COLO668 (cell line): ENCODE results near the gene RAB44.
A peak's percentile ranks its signal among the peaks of the same experiment; 100 is the strongest.
"Not testable (repeated sequence)": the region's sequence is repeated elsewhere in the genome, so short reads cannot be mapped to it uniquely, and the experiment has no call there.

ENCODE experiments used
- DNase-seq: peaks from one replicate; lab custom pipeline; 2025; ENCODE audit not compliant: unreplicated experiment; lab: John Stamatoyannopoulos, UW

The RAB44 gene

GRCh38 chr6:36712816-36713215, 15.2 kb downstream of the RAB44 start:
- no peak for DNase-seq

DNA sequence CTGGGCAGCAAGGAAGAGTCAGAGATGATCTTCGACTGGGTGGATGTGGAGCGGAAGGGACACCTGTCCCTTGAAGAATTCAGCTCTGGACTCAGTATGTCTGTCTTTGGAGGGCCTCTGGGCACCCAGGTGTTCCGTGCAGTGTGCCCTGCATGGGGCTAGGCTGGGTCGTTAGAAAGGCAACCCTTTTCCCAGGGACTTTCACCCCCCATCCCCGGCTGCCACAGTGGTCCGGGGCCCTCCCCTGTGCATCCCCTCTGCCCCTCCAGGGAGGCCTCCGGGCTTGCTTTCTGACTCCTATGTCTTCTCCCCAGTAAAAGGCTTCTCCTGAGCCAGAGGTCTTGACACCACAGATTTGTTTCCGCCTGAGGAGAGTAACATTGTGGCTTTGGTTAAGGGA, 16.2 kb downstream of the RAB44 start:
- no peak for DNase-seq

- no peak for DNase-seq
Observed at GRCh38 chr6:36714511-36714910, 16.9 kb downstream of the RAB44 start.

GRCh38 chr6:36715469-36715868, 17.8 kb downstream of the RAB44 start:
- DNase-seq: no peak

DNA sequence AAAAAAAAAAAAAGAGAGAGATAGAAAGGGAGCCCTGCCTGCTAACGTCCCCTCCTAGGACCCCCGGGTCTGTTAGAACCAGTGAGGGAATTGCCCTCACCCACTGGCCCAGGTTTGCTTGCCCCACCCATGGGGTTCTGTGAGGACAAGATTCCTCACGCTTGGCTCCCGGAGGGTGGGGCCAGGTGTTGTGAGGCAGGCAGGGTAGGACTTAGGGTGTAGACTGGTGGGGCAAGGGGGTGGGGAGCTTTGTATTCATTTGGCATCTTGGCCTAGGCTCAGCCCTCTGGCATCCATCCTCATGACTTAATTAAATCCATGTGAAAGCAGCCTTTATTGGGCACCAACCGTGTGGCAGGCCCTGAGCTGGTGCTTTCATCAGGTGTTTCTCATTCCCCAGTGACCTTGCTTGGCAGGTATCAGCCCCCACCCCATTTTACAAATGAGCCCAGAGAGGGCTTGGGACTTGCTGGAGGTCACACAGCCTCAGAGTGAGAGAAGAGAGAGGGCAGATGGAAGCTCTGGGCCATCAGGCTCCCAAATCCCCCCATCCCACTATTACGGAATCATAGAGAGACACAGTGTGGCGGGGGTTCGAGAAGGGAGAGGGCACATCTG, 19.0 kb downstream of the RAB44 start:
- DNase-seq: no peak

DNA sequence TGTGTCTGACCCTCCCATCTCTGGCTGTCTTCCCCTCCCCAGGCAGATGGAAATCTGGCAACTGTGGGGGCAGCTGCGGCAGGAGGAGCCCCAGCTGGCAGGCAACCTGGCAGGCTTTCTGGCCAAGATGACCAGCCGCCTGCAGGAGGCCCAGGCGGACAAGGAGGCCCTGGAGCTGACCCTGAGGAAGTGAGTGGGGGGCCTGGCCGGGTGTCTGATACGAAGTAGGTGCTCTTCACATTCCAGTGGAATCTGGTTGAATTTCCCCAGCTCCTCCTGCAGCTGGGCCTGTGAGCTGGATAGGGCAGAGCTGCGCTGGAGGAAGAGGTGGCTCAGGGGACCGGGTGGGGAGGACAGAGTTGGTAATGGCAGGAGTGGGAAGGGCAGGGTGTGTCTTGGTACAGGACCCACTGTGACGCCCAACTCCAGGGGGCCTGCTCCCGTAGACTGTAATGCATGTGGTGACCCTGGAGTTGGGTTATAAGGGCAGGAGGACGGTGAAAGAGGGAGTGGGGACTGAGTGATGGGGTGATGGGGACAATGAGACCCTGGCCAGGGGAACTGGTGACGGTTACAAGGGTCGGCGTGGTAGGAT, 19.7 kb downstream of the RAB44 start:
- no peak for DNase-seq

GRCh38 chr6:36717871-36718540, 20.4 kb downstream of the RAB44 start:
- DNase-seq: no peak

- DNase-seq: no peak
Observed at GRCh38 chr6:36718560-36718959, 20.9 kb downstream of the RAB44 start.

GRCh38 chr6:36719126-36719525, 21.5 kb downstream of the RAB44 start:
- DNase-seq: no peak

GRCh38 chr6:36720251-36721141, 22.9 kb downstream of the RAB44 start:
- DNase-seq: peak; percentile 34

DNA sequence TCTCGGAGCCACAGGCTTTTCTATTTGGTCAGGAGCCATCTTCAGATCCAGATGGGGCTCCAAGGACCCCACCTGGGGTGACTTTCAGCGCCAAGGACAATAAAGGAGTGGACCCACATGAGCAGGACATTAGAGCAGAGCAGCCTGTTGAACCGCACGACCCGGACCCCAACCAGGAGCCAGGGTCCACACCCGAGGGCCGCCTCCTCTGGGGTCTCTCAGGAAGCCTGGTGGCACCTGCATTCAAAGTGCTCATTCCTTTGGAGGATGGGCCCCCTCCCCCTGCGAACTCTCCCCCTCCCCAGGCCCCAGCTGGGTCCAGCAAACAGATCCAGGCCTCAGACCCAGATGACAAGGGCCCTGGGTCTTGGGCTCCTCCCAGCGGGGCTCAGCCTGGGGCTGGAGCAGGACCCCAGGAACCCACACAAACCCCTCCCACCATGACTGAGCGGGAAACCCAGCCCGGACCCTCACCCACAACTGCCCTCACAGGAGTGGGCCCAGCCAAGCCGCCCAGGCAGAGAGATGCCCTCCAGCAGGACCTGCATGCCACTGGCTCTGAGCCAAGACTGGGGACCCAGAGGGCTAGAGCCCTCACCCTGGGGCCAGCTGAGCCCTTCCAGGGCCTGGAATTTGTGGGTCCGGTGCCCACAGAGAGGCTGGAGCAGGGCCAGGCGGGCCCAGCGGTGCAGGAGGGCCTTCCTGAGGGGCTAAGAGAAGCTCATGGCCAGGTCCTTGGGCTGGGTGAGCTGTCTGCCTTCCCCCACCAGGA, 23.9 kb downstream of the RAB44 start:
- DNase-seq: no peak

DNA sequence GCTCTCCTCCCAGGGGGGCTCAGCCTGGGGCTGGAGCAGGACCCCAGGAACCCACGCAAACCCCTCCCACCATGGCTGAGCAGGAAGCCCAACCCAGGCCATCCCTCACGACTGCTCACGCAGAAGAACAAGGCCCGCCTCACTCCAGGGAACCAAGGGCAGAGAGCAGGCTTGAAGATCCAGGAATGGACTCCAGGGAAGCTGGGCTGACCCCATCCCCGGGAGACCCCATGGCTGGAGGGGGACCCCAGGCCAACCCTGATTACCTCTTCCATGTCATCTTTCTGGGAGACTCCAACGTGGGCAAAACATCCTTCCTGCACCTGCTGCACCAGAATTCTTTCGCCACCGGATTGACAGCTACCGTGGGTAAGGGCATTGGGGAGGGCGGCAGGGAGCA, 24.7 kb downstream of the RAB44 start:
- DNase-seq: no peak

DNA sequence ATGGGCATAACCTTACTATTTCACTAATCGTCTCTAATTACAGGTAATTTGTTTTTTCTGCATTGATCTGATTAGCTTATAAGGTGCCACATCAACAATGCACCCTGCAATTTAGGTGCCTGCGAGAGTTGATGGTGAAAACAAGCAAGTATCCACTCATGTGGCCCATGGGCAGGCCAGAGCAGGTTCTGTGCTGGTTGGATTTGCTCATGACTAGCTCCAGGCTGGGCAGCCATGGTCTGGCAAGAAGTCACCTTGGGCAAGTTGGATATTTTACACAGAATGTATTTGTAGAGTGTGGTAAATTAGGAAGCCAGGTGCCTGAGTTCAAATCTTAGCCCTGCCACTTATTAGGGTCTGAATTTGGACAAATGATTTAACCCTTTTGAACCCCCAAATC, 25.3 kb downstream of the RAB44 start:
- DNase-seq: no peak

GRCh38 chr6:36723992-36724391, 26.4 kb downstream of the RAB44 start:
- DNase-seq: not testable (repeated sequence)

DNA sequence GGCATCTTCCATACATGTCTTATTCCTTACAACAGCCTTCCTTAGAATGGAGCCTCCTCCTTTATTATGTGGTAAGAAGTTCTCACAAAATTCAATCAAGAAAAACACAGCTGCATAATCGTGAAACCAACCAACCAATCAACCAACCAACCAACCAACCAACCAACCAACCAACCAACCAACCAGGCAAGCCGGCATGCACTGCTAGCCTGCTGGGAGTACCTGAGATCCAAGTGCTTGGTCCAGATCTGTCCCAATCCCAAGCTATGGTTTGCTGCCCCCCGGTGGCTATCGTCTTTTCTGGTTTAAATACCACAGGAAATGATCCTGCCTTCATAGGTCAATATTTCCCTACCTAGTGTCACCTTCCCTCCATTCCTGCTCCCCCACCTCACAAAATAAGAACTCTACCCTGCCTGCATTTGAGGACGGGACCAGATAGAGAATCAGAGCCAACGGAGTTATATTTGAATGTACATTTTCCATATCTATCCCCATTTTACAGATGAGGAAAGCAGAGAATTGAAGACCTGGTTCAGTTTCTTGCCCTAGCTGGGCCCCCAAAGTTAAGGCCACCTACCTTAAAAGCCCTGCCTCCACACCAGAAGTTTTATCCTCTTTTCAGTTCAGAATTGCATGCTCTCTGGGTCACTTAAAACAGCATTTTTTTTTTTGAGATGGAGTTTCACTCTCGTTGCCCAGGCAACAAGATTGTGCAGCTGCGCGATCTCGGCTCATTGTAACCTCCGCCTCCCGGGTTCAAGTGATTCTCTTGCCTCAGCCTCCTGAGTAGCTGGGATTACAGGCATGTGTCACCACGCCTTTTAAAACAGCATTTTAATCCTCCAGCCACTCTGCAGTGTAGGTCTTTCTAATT, 27.1 kb downstream of the RAB44 start:
- peak; percentile 58 for DNase-seq

- no peak for DNase-seq
Observed at GRCh38 chr6:36725581-36725980, 28.0 kb downstream of the RAB44 start.

DNA sequence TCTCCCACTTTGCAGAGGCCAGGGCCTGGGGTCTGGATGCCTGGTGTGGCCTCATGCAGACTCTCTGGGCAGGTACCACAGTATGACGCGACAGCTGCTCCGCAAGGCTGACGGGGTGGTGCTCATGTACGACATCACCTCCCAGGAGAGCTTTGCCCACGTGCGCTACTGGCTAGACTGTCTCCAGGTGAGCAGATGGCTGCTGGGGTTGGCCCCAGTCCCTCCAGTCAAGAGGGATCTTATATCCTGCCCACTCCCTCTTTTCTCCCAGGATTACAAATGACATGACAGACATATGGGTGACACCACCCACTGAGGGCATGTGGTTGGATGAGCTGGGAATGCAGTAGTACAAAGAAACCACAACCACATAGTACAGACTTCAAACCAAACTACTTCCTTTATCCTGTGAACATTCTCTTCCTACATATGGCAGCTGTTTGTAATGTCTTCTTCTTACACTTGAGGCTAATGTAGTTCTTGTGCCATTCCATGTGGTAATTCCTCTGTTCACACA, 29.9 kb downstream of the RAB44 start:
- no peak for DNase-seq

GRCh38 chr6:36728289-36729160, 30.9 kb downstream of the RAB44 start:
- no peak for DNase-seq

DNA sequence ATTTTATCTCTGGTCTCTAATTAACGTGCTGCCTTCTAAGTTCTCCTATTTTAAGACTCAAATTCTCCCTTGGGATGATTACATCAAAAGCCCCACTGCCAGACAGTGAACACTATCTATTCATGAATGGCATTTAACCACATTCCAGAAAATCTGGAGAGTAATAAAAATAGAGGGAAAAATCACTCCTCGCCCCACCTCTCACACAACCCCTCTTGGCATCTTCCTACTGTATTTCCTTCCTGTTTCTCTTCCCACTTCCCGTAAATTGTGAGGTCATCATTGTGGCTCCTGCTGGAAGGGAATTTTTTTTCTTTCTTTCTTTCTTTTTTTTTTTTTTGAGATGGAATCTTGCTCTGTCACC, 31.5 kb downstream of the RAB44 start:
- no peak for DNase-seq
